Esophagus muscularis mucosa (tissue), 4 donors: ENCODE data around the gene INTS6L. TPM values are rescaled to one million over a fixed set of nuclear protein-coding genes. Genes with fewer than 3 reads are reported as not detected.
"Not testable (repeated sequence)": the region's sequence is repeated elsewhere in the genome, so short reads cannot be mapped to it uniquely, and the experiment has no call there.

Experiments
- DNase-seq: peaks from one replicate; pipeline ENCODE4 v3.0.0-alpha.2; 2017; ENCODE audit errors: extremely low spot score
- H3K27ac ChIP-seq, 4 donors: fragments of 200-600 bp; sonication (generic); replicated peaks in 1 of 4; 1 replicate in 3 of 4; 2 replicates in 1 of 4; pipeline ENCODE4 v1.5.1; 2016 to 2019; ENCODE audit warnings: mild to moderate bottlenecking in 1 of 4
- H3K27me3 ChIP-seq, 4 donors: fragments of 200-600 bp; sonication (generic); one replicate each; pipeline versions ENCODE4 v1.5.1 to v1.6.0; 2016 to 2019
- H3K36me3 ChIP-seq, 4 donors: fragments of 200-600 bp; sonication (generic); one replicate each; pipeline ENCODE4 v1.5.1; 2016 to 2019
- H3K4me1 ChIP-seq, 4 donors: fragments of 200-600 bp; sonication (generic); one replicate each; pipeline ENCODE4 v1.5.1; 2016 to 2019
- H3K4me3 ChIP-seq, 4 donors: fragments of 200-600 bp; sonication (generic); 1 replicate in 2 of 4; 2 replicates in 2 of 4; pipeline ENCODE4 v1.5.1; 2016 to 2019; ENCODE audit warnings: mild to moderate bottlenecking in 4 of 4, moderate library complexity in 1 of 4
- H3K9me3 ChIP-seq, 4 donors: fragments of 200-600 bp; sonication (generic); 1 replicate in 3 of 4; 2 replicates in 1 of 4; pipeline ENCODE4 v1.5.1; 2016 to 2019
- CTCF ChIP-seq, 3 experiments: fragments of 200-600 bp in 2 of 3; fragments of 450-650 bp in 1 of 3; sonication (generic) in 2 of 3; IDR thresholded peaks; one replicate each; pipeline ENCODE4 v1.5.1; 2017 to 2019; ENCODE audit warnings: antibody characterized with exemption in 3 of 3, mild to moderate bottlenecking in 2 of 3, moderate library complexity in 1 of 3
- EP300 ChIP-seq: sonication (generic); formaldehyde crosslinking; IDR thresholded peaks from one replicate; pipeline ENCODE4 v1.6.1; 2017; ENCODE audit warnings: antibody characterized with exemption
- POLR2A ChIP-seq: fragments of 450-650 bp; IDR thresholded peaks from one replicate; pipeline ENCODE4 v1.6.1; 2017; ENCODE audit warnings: antibody characterized with exemption, moderate library complexity, mild to moderate bottlenecking, low read depth
- POLR2AphosphoS5 ChIP-seq, 2 donors: sonication (generic); formaldehyde crosslinking; IDR thresholded peaks; one replicate each; pipeline ENCODE4 v1.6.1; 2017; ENCODE audit warnings: antibody characterized with exemption in 2 of 2
- WGBS: methylation state at CpG from one replicate; pipeline ENCODE4 v1.1.5; 2018; 5-methylcytosine and 5-hydroxymethylcytosine counted together
- intact Hi-C: fragments of 100-400 bp; cut with DNase I; formaldehyde crosslinking; loops from one replicate; pipeline ENCODE4 v1.15.1; 2023
- total RNA-seq, 4 donors: library from RNA; depleted of rRNA; stranded (reverse); fragments of >200 nt; gene quantifications; one replicate each; pipeline versions ENCODE4 v1.1.0 to v1.2.1, GENCODE V29; 2016

The INTS6L gene
- total RNA-seq, 4 donors from 2014 or later, result 6.3 to 8.3 (median 7.2) TPM

GRCh38 chrX:135581496-135581895, 61.0 kb downstream of the INTS6L start:
- Histone ChIP-seq H3K27me3 (no peaks in the 10 kb centered on the region), H3K27ac (no peak overlapping the region), H3K9me3 (no peaks in the 10 kb centered on the region), H3K36me3 (peaks cover 0 to 27% (median 15%) of the 10 kb centered on the region in 4 donors), H3K4me1 (no peaks in the 10 kb centered on the region), H3K4me3 (no peak overlapping the region)
- TF ChIP-seq EP300, result no peak
- no peak for TF ChIP-seq POLR2AphosphoS5 (IDR thresholded peaks at IDR 0.05)
- TF ChIP-seq CTCF (IDR thresholded peaks at IDR 0.05), result no peak
- TF ChIP-seq POLR2A, result no peak
- intact Hi-C loops, result no loop called here
- WGBS, result 54% methylated on average over 2 of the region's 2 CpGs
- no peak for DNase-seq

GRCh38 chrX:135585153-135585552, 64.7 kb downstream of the INTS6L start:
- no peaks in the 10 kb centered on the region for H3K27me3 ChIP-seq
- H3K4me3 ChIP-seq, result no peak overlapping the region
- no peaks in the 10 kb centered on the region for H3K4me1 ChIP-seq
- intact Hi-C loops, result no loop called here
- no peak for DNase-seq
- TF ChIP-seq EP300, result no peak
- no peak for TF ChIP-seq CTCF (IDR thresholded peaks at IDR 0.05)
- TF ChIP-seq POLR2AphosphoS5 (IDR thresholded peaks at IDR 0.05), result no peak
- TF ChIP-seq POLR2A, result no peak
- no peak overlapping the region for H3K27ac ChIP-seq
- WGBS, result 65% methylated on average over 6 of the region's 6 CpGs
- no peaks in the 10 kb centered on the region for H3K9me3 ChIP-seq
- H3K36me3 ChIP-seq, result peaks cover 0 to 6% (median 2%) of the 10 kb centered on the region in 4 donors

- WGBS, result 73% methylated on average over 4 of the region's 4 CpGs
- Histone ChIP-seq H3K4me1 (no peaks in the 10 kb centered on the region), H3K9me3 (no peaks in the 10 kb centered on the region), H3K4me3 (no peak overlapping the region), H3K27ac (no peak overlapping the region), H3K36me3 (no peaks in the 10 kb centered on the region), H3K27me3 (no peaks in the 10 kb centered on the region)
- intact Hi-C loops, result no loop called here
- TF ChIP-seq EP300 (no peak), CTCF (IDR thresholded peaks at IDR 0.05) (no peak), POLR2A (no peak), POLR2AphosphoS5 (IDR thresholded peaks at IDR 0.05) (no peak)
- DNase-seq, result no peak
These were observed 71.4 kb downstream of the INTS6L start for GRCh38 chrX:135591871-135592270.

GRCh38 chrX:135594049-135594448, 73.6 kb downstream of the INTS6L start:
- H3K36me3 ChIP-seq, H3K9me3 ChIP-seq, H3K4me1 ChIP-seq, H3K27me3 ChIP-seq, H3K4me3 ChIP-seq, DNase-seq, H3K27ac ChIP-seq, intact Hi-C loops: not testable (repeated sequence)
- WGBS, result 83% methylated on average over 2 of the region's 2 CpGs

- WGBS, result 64% methylated on average over 1 of the region's 1 CpG
- intact Hi-C loops, H3K4me1 ChIP-seq: not testable (repeated sequence)
These were observed 74.0 kb downstream of the INTS6L start for GRCh38 chrX:135594453-135594852.

GRCh38 chrX:135595543-135595942, 75.1 kb downstream of the INTS6L start:
- no peak for TF ChIP-seq CTCF (IDR thresholded peaks at IDR 0.05)
- TF ChIP-seq POLR2AphosphoS5 (IDR thresholded peaks at IDR 0.05), result no peak
- TF ChIP-seq POLR2A, result no peak
- TF ChIP-seq EP300, result no peak
- Histone ChIP-seq H3K36me3 (no peaks in the 10 kb centered on the region), H3K27me3 (no peaks in the 10 kb centered on the region), H3K4me1 (no peaks in the 10 kb centered on the region), H3K9me3 (no peaks in the 10 kb centered on the region), H3K27ac (no peak overlapping the region), H3K4me3 (no peak overlapping the region)
- 86% methylated on average over 1 of the region's 1 CpG for WGBS
- intact Hi-C loops, result no loop called here
- DNase-seq, result no peak

More at GRCh38 chrX:135594453-135594852, 74.0 kb downstream of the INTS6L start:
- H3K36me3 ChIP-seq, DNase-seq, H3K27ac ChIP-seq, H3K4me3 ChIP-seq, H3K9me3 ChIP-seq, H3K27me3 ChIP-seq: not testable (repeated sequence)
